ENCODE measurements around the gene NAGPA. TPM values are rescaled to one million over a fixed set of nuclear protein-coding genes. Genes with fewer than 3 reads are reported as not detected.

Gene NAGPA, protein sequence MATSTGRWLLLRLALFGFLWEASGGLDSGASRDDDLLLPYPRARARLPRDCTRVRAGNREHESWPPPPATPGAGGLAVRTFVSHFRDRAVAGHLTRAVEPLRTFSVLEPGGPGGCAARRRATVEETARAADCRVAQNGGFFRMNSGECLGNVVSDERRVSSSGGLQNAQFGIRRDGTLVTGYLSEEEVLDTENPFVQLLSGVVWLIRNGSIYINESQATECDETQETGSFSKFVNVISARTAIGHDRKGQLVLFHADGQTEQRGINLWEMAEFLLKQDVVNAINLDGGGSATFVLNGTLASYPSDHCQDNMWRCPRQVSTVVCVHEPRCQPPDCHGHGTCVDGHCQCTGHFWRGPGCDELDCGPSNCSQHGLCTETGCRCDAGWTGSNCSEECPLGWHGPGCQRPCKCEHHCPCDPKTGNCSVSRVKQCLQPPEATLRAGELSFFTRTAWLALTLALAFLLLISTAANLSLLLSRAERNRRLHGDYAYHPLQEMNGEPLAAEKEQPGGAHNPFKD
- polyA plus RNA-seq = 1.9 and 10.8 TPM in 2 replicates

DNA sequence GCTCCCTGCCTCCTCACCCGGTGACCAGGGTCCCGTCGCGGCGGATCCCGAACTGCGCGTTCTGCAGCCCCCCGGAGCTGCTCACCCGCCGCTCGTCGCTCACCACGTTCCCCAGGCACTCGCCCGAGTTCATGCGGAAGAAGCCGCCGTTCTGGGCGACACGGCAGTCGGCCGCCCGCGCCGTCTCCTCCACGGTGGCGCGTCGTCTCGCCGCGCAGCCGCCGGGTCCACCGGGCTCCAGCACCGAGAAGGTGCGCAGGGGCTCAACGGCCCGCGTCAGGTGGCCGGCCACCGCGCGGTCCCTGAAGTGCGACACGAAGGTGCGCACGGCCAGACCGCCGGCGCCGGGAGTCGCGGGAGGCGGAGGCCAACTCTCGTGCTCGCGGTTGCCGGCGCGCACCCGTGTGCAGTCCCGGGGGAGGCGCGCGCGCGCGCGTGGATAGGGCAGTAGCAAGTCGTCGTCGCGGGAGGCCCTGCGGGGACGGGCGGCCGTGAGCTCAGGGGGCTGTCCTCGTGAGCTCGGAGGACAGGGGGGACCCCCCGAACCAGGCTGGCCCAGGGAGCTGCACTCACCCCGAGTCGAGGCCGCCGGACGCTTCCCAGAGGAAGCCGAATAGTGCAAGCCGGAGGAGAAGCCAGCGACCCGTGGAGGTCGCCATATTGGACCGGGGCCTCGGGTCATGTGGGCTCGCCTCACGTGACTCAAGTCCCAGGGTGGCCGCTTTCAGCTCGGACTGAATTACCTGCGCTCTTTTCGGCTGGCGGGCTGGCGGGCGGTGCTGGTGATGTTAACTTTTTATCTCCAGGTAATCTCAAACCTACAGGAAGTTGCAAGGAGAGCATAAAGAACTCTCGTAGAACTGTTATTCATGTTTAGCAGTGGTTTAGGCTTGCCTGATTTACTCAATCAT, at the start of gene NAGPA:
Gene NAGPA (minus strand): TSS at position 680 of the 911 bp plus-strand sequence. CDS start 21 bp downstream, at position 659.

DNA sequence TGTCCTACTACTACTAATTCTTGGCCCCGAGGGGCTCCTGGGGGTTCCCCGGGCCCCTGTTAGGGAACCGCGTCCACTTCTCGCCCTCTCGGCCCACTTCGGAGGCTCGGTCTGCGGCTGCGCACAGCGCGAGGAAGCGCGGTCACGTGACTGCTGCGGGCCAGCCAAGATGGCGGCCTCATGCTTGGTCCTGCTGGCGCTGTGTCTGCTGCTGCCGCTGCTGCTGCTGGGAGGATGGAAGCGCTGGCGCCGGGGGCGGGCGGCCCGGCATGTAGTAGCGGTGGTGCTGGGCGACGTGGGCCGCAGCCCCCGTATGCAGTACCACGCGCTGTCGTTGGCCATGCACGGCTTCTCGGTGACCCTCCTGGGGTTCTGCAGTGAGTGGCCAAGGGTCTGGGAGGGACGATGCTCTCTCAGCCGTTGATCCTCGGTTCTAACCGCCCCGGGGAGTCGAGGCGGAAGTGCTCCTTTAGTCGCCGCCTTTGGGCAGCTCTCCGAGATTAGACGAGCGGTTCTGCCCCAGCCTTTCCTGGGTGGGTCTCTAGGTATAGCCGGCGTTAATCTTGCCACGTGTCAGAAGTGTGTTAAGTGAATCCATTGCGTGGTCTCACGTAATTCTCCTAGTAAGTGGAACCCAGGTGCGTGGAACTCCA, 38.1 kb upstream of the NAGPA start, which contains the start of gene ALG1:
Gene ALG1 (plus strand): TSS at position 163 of the 653 bp plus-strand sequence. CDS start 7 bp downstream, at position 170.

DNA sequence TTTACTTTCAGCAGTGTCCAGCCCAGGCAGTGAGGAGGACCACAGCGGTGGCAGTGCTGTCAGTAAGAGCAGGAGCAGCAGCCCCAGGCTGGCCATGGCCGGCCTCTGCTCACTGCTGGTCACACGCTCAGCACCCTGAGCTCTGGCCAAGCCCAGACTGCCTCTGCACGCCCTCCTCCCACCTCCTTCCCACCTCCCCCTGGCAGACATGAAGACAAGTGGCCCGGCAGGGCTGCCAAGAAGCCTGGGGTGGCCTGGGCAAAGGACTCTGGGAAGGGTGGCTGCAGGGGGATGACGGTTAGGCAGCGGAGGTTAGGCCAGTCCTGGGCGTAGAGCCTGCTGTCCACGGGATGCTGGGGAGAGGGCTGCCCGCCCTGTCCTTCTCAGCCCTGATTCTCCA, 32.1 kb upstream of the NAGPA start, which contains the start of gene C16orf89:
Gene C16orf89 (minus strand): TSS at position 144 of the 400 bp plus-strand sequence. CDS start 48 bp downstream, at position 96.

Other genes with a start within 250 kb of the NAGPA start
- not detected in 2 replicates for gene SEPTIN12, start 245.6 kb downstream of the NAGPA start, polyA plus RNA-seq
- not detected in 2 replicates for gene SMIM22, start 238.6 kb downstream of the NAGPA start, polyA plus RNA-seq
- gene ROGDI, start 231.3 kb downstream of the NAGPA start, polyA plus RNA-seq = 27.7 and 31.0 TPM in 2 replicates
- gene GLYR1, start 186.6 kb downstream of the NAGPA start, polyA plus RNA-seq = 20.4 and 37.1 TPM in 2 replicates
- 0.97 and 3.4 TPM in 2 replicates for gene UBN1, start 186.5 kb downstream of the NAGPA start, polyA plus RNA-seq
- 0.13 and 1.9 TPM in 2 replicates for gene PPL, start 96.8 kb downstream of the NAGPA start, polyA plus RNA-seq
- gene SEC14L5, start 75.6 kb downstream of the NAGPA start, polyA plus RNA-seq = 0.55 and 1.8 TPM in 2 replicates
- gene C16orf89, start 32.0 kb upstream of the NAGPA start, polyA plus RNA-seq = 3.8 and 5.6 TPM in 2 replicates
- gene ALG1, start 37.9 kb upstream of the NAGPA start, polyA plus RNA-seq = 1.3 and 4.0 TPM in 2 replicates
- 2.6 and 4.1 TPM in 2 replicates for gene EEF2KMT, start 63.9 kb upstream of the NAGPA start, polyA plus RNA-seq